ENCODE measurements around the gene GRIA3. TPM values are rescaled to one million over a fixed set of nuclear protein-coding genes. Genes with fewer than 3 reads are reported as not detected.

Gene GRIA3
- total RNA-seq, 4 donors from 2014 or later, result 0.12 to 0.58 TPM; not detected in 2

DNA sequence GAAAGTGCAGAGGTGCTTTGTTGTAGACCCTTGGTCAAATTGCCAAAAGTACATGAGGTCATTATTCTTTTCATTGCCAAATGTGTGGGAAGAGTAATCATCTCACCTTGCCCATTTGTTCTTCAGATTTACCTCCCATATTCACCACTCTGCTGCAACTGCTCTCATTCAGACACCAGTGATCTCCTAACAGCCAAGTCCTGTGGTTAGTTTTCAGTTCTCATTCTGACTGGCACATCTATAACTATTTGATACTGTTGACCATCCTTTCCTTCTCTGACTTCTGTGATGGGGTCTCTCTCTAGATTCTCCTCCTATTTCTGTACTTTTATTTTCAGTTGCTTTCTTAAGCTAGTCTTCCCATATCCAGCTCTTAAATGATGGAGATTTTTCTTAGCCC, 39.8 kb downstream of the GRIA3 start:
- no peak overlapping the region for H3K4me3 ChIP-seq (ENCODE audit: low read depth, poor library complexity, severe bottlenecking)
- intact Hi-C loops (cut with DNase I; ENCODE audit: low total_unique reads), result no loop called here
- no peak for DNase-seq (ENCODE audit: low spot score in 2 of 2)
- TF ChIP-seq CTCF (IDR thresholded peaks at IDR 0.05) (no peak), POLR2A (IDR thresholded peaks at IDR 0.05) (no peak)

DNA sequence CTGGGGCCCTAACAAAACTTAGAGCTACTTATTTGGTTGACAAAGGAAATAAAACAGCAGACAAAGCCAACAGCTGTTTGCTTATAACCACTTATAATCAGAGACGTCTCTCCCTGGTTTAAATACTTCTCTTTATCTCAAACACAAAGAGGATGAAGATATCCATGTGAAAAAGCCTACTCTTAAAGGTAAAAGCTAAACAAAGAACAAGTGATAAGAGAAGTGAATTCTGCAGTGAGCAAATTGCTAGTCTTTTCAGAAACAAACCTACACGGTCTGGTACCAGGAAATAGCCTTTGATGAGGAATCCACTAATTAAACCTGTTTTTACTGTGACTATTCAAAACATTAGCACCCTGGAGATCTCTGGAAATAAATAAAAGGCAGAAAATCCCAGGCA, 46.7 kb downstream of the GRIA3 start:
- no peak overlapping the region for H3K4me3 ChIP-seq (ENCODE audit: low read depth, poor library complexity, severe bottlenecking)
- intact Hi-C loops (cut with DNase I; ENCODE audit: low total_unique reads), result no loop called here
- DNase-seq (ENCODE audit: low spot score in 2 of 2), result no peak
- WGBS, 2 donors, result 37 to 39% methylated on average over 2 of the region's 2 CpGs
- no peak for TF ChIP-seq CTCF (IDR thresholded peaks at IDR 0.05)
- no peak for TF ChIP-seq POLR2A (IDR thresholded peaks at IDR 0.05)

DNA sequence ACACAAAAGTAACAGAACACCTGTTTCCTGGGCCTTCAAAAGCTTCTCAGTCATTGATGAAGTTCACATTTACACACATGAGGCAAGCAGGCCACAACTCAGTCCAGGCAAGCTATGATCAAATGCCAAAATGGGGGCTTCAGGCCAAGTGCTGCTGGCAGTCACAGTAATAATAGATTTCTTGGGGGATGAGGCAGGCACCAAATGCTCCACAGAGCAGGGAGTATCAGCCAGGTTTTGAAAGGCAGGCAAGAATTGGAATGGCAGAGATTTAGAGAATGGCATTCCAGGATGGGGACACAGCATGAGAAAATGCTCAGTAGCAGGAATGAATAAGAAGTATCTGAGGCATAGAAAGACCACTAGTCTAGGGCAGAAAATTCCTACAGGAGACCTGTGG, 52.8 kb downstream of the GRIA3 start:
- intact Hi-C loops (cut with DNase I; ENCODE audit: low total_unique reads), result no loop called here
- DNase-seq (ENCODE audit: low spot score in 2 of 2), result no peak
- no peak overlapping the region for H3K4me3 ChIP-seq (ENCODE audit: low read depth, poor library complexity, severe bottlenecking)
- TF ChIP-seq CTCF (IDR thresholded peaks at IDR 0.05) (no peak), POLR2A (IDR thresholded peaks at IDR 0.05) (no peak)

DNA sequence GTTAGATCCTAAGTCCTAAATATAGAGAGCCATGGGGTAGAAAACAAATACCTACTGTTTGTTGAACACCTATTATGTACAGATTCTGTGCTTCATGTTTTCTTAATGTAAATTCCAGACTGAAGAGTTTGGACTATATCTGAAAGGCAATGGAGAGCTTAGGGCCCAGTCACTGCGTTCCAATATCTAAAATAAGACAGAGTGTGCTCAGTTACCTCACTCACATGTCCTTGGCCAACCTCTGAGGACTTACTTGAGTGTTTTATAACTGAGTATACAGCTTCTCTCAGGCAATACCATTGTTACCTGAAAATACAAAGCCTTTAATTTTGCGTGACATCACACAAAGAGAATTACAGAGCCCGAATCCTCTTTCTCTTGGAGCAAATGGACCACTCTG, 53.2 kb downstream of the GRIA3 start:
- WGBS, 2 donors, result 65 to 83% methylated on average over 3 of the region's 3 CpGs
- TF ChIP-seq CTCF (IDR thresholded peaks at IDR 0.05) (no peak), POLR2A (IDR thresholded peaks at IDR 0.05) (no peak)
- DNase-seq (ENCODE audit: low spot score in 2 of 2), result no peak
- H3K4me3 ChIP-seq (ENCODE audit: low read depth, poor library complexity, severe bottlenecking), result no peak overlapping the region
- intact Hi-C loops (cut with DNase I; ENCODE audit: low total_unique reads), result no loop called here

DNA sequence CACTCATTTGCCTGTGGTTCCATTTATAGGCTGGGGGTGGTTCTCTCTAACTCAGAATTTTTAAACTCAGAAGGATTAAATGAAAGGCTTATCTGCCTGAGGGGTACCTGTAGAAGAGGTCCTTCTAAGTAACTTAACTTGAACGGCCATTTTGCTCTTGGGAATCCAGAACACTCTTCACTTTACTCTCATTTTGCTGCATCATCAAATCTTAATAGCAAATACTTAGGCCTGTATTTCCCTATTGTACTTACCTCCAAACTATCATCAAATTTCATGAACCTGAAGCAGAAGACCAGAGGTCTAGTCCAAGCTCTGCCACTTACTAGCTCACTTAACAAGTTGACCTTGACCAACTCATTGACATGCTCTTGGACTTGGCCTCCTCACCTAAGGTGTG, 70.4 kb downstream of the GRIA3 start:
- intact Hi-C loops (cut with DNase I; ENCODE audit: low total_unique reads), result no loop called here
- TF ChIP-seq CTCF (IDR thresholded peaks at IDR 0.05) (no peak), POLR2A (IDR thresholded peaks at IDR 0.05) (no peak)
- WGBS, 2 donors, result 68 to 88% methylated on average over 1 of the region's 1 CpG
- DNase-seq (ENCODE audit: low spot score in 2 of 2), result no peak
- H3K4me3 ChIP-seq (ENCODE audit: low read depth, poor library complexity, severe bottlenecking), result no peak overlapping the region

DNA sequence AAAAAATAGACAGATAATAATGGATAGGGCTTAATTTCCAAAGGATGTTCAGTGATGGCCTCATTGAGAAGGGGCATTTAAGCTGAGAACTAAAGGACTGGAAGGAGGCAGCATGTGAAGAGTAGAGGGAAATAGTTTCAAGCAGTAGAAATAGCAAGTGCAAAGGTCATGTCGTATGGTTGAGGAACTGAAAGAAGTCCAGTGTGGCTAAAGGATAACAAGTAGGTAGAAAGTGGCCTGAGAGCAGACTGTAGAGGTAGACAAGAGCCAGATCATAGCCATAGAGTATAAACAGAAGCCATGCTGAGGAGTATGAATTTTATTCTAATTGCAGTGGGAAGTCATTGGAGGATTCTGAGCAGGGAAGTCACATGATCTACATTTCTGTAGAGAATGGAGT, 72.3 kb downstream of the GRIA3 start:
- intact Hi-C loops (cut with DNase I; ENCODE audit: low total_unique reads), result no loop called here
- no peak for DNase-seq (ENCODE audit: low spot score in 2 of 2)
- WGBS, 2 donors, result 79 to 94% methylated on average over 1 of the region's 1 CpG
- TF ChIP-seq POLR2A (IDR thresholded peaks at IDR 0.05) (no peak), CTCF (IDR thresholded peaks at IDR 0.05) (no peak)
- no peak overlapping the region for H3K4me3 ChIP-seq (ENCODE audit: low read depth, poor library complexity, severe bottlenecking)
